ENCODE measurements around the gene GLT6D1.
"Not testable (repeated sequence)": the region's sequence is repeated elsewhere in the genome, so short reads cannot be mapped to it uniquely, and the experiment has no call there.

GLT6D1 gene

GRCh38 chr9:135664801-135665794 lies 25.8 kb upstream of the GLT6D1 start:
- no peak for DNase-seq (ENCODE audit: low read depth)

GRCh38 chr9:135664266-135664665 lies 24.9 kb upstream of the GLT6D1 start:
- no peak for DNase-seq (ENCODE audit: low read depth)

- no peak for DNase-seq (ENCODE audit: low read depth)
These were observed 24.5 kb upstream of the GLT6D1 start for GRCh38 chr9:135663857-135664256.

DNA sequence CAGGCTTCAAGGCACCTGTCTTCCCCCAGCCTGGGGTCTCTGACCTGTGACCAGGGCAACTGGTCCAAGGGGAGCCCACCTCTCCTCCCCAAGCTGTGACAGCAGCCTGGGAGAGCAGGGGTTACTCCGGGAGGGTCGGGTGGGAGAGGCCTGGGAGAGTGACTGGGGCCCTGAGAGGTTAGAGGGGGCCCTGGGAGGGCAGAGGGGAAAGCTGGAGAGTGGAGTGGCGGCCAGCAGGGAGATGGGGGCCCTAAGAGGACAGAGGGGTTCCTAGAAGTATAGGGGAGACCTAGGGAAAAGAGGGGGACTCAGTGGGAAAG lies 24.1 kb upstream of the GLT6D1 start:
- DNase-seq (ENCODE audit: low read depth), result no peak

GRCh38 chr9:135662758-135663450 lies 23.6 kb upstream of the GLT6D1 start, which contains the start of gene LCN9:
Gene LCN9, plus strand, starts transcription at chr9:135663309. Its CDS starts 13 bp downstream, at chr9:135663322.
- DNase-seq (ENCODE audit: low read depth), result no peak

GRCh38 chr9:135661816-135662560 lies 22.6 kb upstream of the GLT6D1 start:
- no peak for DNase-seq (ENCODE audit: low read depth)

GRCh38 chr9:135660407-135660806 lies 21.1 kb upstream of the GLT6D1 start:
- DNase-seq (ENCODE audit: low read depth), result no peak

DNA sequence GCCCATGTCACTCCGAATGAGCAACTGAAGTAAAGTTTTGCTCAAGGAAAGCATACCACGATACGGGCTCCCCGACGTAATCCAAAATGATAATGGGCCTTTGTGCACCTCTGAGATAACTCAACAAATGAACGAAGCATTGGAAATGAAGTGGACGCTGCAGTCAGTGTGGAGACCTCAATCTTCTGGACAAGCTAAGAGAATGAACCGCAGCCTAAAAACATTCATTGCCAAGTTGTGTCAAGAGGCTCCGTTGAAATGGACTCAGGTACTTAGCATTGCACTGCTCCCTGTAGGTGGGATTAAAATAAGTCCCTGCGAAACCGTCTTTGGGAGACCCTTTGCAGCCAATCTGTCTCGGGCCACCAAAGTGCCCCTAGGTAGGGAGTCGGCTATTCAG lies 19.9 kb upstream of the GLT6D1 start:
- no peak for DNase-seq (ENCODE audit: low read depth)

DNA sequence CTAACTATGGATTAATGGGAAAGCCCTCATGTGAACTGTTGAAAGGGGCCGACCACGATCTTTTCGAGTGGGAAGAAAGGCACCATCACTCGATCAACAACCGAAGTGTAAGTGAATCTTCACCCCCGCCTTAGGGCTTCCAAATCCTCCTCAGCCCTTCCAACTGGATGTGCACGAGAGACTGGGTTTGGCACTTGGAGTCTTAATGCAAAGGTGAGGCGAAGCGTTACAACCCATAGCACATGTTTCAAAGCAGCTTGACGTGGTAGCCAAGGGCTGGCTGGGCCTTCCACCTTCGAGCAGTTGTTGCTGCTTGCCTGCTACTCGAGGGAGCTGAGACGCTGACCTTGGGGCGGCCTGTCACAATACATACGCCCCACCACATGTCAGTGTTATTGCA lies 18.1 kb upstream of the GLT6D1 start:
- no peak for DNase-seq (ENCODE audit: low read depth)

- no peak for DNase-seq (ENCODE audit: low read depth)
These were observed 16.0 kb upstream of the GLT6D1 start for GRCh38 chr9:135655317-135655716.

GRCh38 chr9:135650408-135650807 lies 11.1 kb upstream of the GLT6D1 start:
- DNase-seq (ENCODE audit: low read depth), result no peak

GRCh38 chr9:135649508-135649907 lies 10.2 kb upstream of the GLT6D1 start:
- DNase-seq (ENCODE audit: low read depth), result no peak

DNA sequence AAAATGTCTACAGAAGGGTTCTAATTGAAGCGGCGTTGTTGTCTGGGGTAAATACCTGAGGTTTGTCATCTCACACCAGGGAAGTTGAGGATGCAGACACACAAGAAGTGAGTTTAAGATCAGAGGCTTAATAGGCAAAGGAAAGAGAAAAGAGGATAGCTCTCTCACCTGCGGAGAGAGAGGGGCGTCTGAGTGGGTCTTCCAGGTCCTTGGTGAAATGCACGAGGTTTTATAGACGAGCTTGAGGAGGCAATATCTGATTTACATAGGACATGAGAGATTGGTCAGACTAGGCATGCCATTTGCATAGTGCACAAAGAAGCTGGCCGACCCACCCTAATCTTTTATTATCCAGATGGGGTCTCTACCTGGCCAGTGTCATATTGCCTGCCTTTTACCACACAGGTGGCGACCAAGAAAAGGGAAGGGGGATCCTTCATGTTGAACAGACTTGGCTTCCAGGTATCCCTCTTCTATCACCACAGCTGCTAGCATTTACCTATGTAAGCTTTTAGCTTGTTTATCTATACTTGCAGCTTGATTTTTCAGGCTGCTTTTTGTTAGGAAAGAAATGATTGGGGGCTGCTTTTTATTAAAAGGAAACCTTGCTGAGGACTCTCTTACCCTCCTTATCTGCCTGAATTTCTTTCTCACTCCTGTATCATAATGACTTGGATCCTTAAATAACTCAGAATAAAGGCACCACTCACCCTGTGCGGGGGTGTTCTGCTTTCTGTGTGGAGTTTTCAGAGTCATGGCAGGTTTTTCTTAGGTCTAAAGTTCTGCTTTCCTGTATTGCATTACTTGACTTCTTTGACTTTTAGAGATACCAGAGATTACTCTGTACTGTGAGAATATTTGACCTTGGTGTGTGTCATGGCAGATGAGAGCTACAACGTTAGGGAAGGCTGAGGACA lies 9.4 kb upstream of the GLT6D1 start:
- no peak for DNase-seq (ENCODE audit: low read depth)

GRCh38 chr9:135647884-135648283 lies 8.5 kb upstream of the GLT6D1 start:
- DNase-seq (ENCODE audit: low read depth), result no peak

DNA sequence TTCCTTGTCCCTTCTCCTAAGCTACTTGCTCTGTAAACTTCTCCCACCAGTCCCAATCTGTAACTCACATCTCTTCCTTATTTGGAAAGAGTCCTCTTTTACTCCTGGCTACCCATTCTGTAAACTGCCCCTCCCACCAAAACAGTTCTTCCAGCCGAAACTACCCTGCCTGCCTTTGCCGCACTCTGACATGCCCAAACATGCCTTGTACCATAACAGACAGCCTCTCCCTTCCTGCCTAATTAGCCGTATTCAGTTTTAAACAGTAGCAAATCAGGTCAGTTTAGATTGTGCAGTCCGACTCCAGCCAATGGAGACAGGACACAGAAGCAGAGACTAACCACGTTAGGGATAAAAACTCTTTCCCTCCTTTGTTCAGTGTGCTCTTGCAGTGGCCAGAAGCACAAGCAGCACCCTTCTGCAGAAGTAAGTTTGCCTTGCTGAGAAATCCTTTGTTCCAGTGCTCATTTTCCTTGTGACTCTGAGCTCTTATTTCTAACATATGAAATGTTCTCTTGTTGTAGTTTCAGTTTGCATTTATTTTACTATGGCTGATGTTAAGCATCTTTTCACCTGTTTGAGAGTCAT lies 5.4 kb upstream of the GLT6D1 start:
- DNase-seq (ENCODE audit: low read depth), result no peak

GRCh38 chr9:135641745-135642144 lies 2.4 kb upstream of the GLT6D1 start:
- DNase-seq (ENCODE audit: low read depth), result no peak

GRCh38 chr9:135641047-135641446 lies 1.7 kb upstream of the GLT6D1 start:
- DNase-seq (ENCODE audit: low read depth), result no peak

DNA sequence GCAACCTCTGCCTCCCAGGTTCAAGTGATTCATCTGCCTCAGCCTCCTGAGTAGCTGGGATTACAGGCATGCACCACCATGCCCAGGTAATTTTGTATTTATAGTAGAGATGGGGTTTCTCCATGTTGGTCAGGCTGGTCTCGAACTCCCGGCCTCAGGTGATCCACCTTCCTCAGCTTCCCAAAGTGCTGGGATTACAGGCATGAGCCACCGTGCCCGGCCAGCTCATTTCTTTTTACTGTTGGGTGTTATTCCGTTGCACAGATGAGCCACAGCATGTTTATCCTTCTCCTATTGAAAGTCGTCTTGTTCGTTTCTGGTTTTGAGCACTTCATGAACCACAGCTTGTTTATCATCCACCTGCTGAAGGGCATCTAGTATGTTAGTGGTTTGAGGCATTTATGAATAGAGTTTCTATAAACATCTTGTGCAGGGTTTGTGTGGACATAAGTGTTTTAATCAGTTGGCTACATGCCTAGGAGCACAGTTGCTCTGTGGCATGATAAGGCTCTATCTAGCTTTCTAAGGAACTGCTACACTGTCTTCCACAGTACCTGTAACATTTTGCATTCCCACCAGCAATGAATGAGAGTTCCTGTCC lies 2.3 kb downstream of the GLT6D1 start:
- not testable (repeated sequence) for DNase-seq (ENCODE audit: low read depth)

- no peak for DNase-seq (ENCODE audit: low read depth)
These were observed 6.5 kb downstream of the GLT6D1 start for GRCh38 chr9:135632841-135633240.

- DNase-seq (ENCODE audit: low read depth), result no peak
These were observed 15.1 kb downstream of the GLT6D1 start for GRCh38 chr9:135624282-135624681.

All from GM04504 (cell line).